Esophagus squamous epithelium (tissue), 5 donors: ENCODE results near the gene GRB7. TPM values are rescaled to one million over a fixed set of nuclear protein-coding genes. Genes with fewer than 3 reads are reported as not detected.
"Not testable (repeated sequence)": the region's sequence is repeated elsewhere in the genome, so short reads cannot be mapped to it uniquely, and the experiment has no call there.

Experiments used
- DNase-seq: peaks from one replicate; lab custom pipeline; 2025; lab: John Stamatoyannopoulos, UW
- H3K27ac ChIP-seq, 4 donors: fragments of 200-600 bp; sonication (generic); one replicate each; pipeline ENCODE4 v1.5.1; 2016 to 2019; ENCODE audit warnings: mild to moderate bottlenecking in 1 of 4
- H3K27me3 ChIP-seq, 4 donors: fragments of 200-600 bp; sonication (generic); 1 replicate in 3 of 4; 2 replicates in 1 of 4; pipeline versions ENCODE4 v1.5.1 to v1.6.0; 2017 to 2021; ENCODE audit warnings: antibody characterized with exemption in 1 of 4
- H3K36me3 ChIP-seq, 3 donors: fragments of 200-600 bp; sonication (generic); one replicate each; pipeline ENCODE4 v1.5.1; 2016 to 2019
- H3K4me1 ChIP-seq, 3 donors: fragments of 200-600 bp; sonication (generic); one replicate each; pipeline ENCODE4 v1.5.1; 2017 to 2019
- H3K4me3 ChIP-seq, 4 donors: fragments of 200-600 bp; sonication (generic); 1 replicate in 3 of 4; 2 replicates in 1 of 4; pipeline ENCODE4 v1.5.1; 2016 to 2019; ENCODE audit warnings: mild to moderate bottlenecking in 2 of 4, moderate library complexity in 1 of 4
- H3K9me3 ChIP-seq, 3 donors: fragments of 200-600 bp; sonication (generic); one replicate each; pipeline ENCODE4 v1.5.1; 2016 to 2019
- POLR2A ChIP-seq, 4 donors: fragments of 450-650 bp; IDR thresholded peaks; one replicate each; pipeline ENCODE4 v1.6.1; 2017; ENCODE audit warnings: antibody characterized with exemption in 4 of 4, mild to moderate bottlenecking in 4 of 4, moderate library complexity in 3 of 4
- WGBS, 2 donors: methylation state at CpG; one replicate each; pipeline ENCODE4 v1.1.5; 2018; 5-methylcytosine and 5-hydroxymethylcytosine counted together
- intact Hi-C: fragments of 100-400 bp; cut with DNase I; formaldehyde crosslinking; loops from one replicate; pipeline ENCODE4 v1.15.0; 2022
- total RNA-seq, 4 donors: library from RNA; depleted of rRNA; stranded (reverse); fragments of >200 nt; gene quantifications; one replicate each; pipeline ENCODE4 v1.1.0, GENCODE V29; 2016
- TF ChIP-seq, protein P1 (sequence below), 6 experiments: fragments of 450-650 bp in 4 of 6; fragments of 200-600 bp in 2 of 6; sonication (generic) in 2 of 6; IDR thresholded peaks; one replicate each; pipeline ENCODE4 v1.5.1; 2016 to 2019; ENCODE audit warnings: antibody characterized with exemption in 6 of 6, mild to moderate bottlenecking in 4 of 6, moderate library complexity in 4 of 6
- donor health status: DM: yes; HTN: yes; CAD: no.

The GRB7 gene
- total RNA-seq, 4 donors from 2014 or later: 25.1 to 62.1 (median 55.9) TPM

- TF ChIP-seq, protein P1, sequence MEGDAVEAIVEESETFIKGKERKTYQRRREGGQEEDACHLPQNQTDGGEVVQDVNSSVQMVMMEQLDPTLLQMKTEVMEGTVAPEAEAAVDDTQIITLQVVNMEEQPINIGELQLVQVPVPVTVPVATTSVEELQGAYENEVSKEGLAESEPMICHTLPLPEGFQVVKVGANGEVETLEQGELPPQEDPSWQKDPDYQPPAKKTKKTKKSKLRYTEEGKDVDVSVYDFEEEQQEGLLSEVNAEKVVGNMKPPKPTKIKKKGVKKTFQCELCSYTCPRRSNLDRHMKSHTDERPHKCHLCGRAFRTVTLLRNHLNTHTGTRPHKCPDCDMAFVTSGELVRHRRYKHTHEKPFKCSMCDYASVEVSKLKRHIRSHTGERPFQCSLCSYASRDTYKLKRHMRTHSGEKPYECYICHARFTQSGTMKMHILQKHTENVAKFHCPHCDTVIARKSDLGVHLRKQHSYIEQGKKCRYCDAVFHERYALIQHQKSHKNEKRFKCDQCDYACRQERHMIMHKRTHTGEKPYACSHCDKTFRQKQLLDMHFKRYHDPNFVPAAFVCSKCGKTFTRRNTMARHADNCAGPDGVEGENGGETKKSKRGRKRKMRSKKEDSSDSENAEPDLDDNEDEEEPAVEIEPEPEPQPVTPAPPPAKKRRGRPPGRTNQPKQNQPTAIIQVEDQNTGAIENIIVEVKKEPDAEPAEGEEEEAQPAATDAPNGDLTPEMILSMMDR (IDR thresholded peaks at IDR 0.05): no peak
- TF ChIP-seq POLR2A (IDR thresholded peaks at IDR 0.05): no peak
- H3K27me3 ChIP-seq: peaks cover 0 to 36% (median 0%) of the 10 kb centered on the region in 4 donors
- no peak for DNase-seq
- peaks cover 4 to 31% (median 5%) of the 10 kb centered on the region in 3 donors for H3K4me1 ChIP-seq
- no peak overlapping the region for H3K27ac ChIP-seq
- H3K9me3 ChIP-seq: no peaks in the 10 kb centered on the region
- intact Hi-C loops: no loop called here
- WGBS, 2 donors: 90% methylated on average over 4 of the region's 23 CpGs; no CpG with 5 or more reads in 1 of the 2 donors
- H3K4me3 ChIP-seq: no peak overlapping the region
- peaks cover 5 to 65% (median 36%) of the 10 kb centered on the region in 3 donors for H3K36me3 ChIP-seq
Observed at GRCh38 chr17:39745335-39746144, 7.8 kb downstream of the GRB7 start.

DNA sequence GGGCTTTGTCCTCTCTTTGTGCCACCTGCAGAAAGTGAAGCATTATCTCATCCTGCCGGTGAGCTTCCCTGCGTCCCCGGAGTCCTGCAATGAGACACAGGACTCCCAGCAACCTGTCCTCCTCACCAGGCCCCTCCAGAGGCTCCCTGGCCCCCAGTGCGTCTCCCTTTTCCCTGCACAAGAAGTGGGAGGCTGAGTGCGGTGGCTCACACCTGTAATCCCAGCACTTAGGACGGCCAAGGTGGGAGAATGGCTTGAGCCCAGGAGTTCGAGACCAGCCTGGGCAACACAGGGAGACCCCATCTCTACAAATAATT lies 8.4 kb downstream of the GRB7 start:
- Histone ChIP-seq H3K27ac (no peak overlapping the region), H3K9me3 (no peaks in the 10 kb centered on the region), H3K36me3 (peaks cover 5 to 65% (median 36%) of the 10 kb centered on the region in 3 donors), H3K4me3 (no peak overlapping the region), H3K27me3 (peaks cover 0 to 30% (median 0%) of the 10 kb centered on the region in 4 donors), H3K4me1 (peaks cover 4 to 27% (median 5%) of the 10 kb centered on the region in 3 donors)
- no peak for DNase-seq
- intact Hi-C loops: no loop called here
- 82 to 100% methylated on average over 2 of the region's 7 CpGs for WGBS, 2 donors
- TF ChIP-seq POLR2A (IDR thresholded peaks at IDR 0.05): no peak
- TF ChIP-seq, protein P1 (IDR thresholded peaks at IDR 0.05): no peak

- DNase-seq: no peak
- 79 to 93% methylated on average over 2 to 4 of the region's 4 CpGs for WGBS, 2 donors
- Histone ChIP-seq H3K27ac (no peak overlapping the region), H3K9me3 (no peaks in the 10 kb centered on the region), H3K36me3 (peaks cover 5 to 56% (median 29%) of the 10 kb centered on the region in 3 donors), H3K27me3 (peaks cover 0 to 15% (median 0%) of the 10 kb centered on the region in 4 donors), H3K4me1 (peaks cover 4 to 15% (median 5%) of the 10 kb centered on the region in 3 donors), H3K4me3 (no peak overlapping the region)
- intact Hi-C loops: no loop called here
- TF ChIP-seq, protein P1 (IDR thresholded peaks at IDR 0.05): no peak
- TF ChIP-seq POLR2A (IDR thresholded peaks at IDR 0.05): no peak
Observed at GRCh38 chr17:39747745-39748144, 10.0 kb downstream of the GRB7 start.

- DNase-seq, H3K4me3 ChIP-seq, H3K27ac ChIP-seq, H3K27me3 ChIP-seq, intact Hi-C loops, H3K9me3 ChIP-seq: not testable (repeated sequence)
- Histone ChIP-seq H3K36me3 (peaks cover 5 to 48% (median 24%) of the 10 kb centered on the region in 3 donors), H3K4me1 (peaks cover 9 to 22% (median 13%) of the 10 kb centered on the region in 3 donors)
- WGBS, 2 donors: 86 to 87% methylated on average over 8 of the region's 8 CpGs
Observed at GRCh38 chr17:39748444-39749034, 10.8 kb downstream of the GRB7 start.

DNA sequence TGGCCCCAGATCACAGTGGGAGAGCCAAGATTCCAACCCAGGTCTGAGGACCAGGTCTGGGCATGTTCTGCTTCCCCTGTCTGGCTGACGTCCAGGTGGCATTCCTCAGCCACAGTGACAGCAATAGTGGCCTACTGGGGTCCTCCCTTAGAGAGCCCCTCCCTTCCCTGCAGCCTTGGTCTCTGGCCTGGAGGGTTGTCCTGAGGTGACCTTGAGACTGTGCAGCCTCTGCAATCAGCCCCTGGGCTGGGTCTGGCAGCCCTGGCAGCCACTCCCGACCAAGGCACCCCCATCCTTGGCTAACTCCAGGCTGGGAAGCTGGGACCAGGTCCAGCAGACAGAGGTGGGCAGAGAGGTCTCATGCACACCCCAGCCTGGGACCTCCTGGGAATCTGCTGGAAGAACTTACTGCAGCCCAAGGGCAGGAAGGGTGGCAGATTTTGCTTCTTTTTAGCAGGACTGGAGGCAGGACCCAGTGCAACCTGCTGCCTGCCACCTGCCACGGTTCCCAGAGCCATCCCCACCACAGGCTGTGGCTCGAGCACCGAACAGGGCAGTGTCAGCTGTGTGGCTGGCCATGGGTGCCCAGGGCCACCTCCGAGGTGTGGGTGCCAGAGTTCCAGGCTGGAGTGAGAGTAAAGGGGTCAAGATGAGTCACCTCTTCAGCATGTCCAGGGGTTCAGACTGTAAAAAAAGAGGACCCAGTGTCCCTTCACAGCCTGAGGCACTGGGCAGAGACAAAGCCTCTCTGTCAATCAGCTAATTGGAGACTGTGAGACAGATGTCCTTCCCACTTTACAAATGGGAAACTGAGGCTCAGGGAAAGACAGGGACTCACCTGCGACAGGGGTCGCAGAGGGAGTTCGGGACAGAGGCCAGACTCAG lies 12.6 kb downstream of the GRB7 start:
- peak overlapping the region in 2 of 4 donors; percentile 24 to 46 for H3K27ac ChIP-seq
- no peaks in the 10 kb centered on the region for H3K27me3 ChIP-seq
- peaks cover 20 to 37% (median 22%) of the 10 kb centered on the region in 3 donors for H3K4me1 ChIP-seq
- H3K36me3 ChIP-seq: peaks cover 0 to 30% (median 15%) of the 10 kb centered on the region in 3 donors
- intact Hi-C loops: no loop called here
- no peaks in the 10 kb centered on the region for H3K9me3 ChIP-seq
- no peak overlapping the region for H3K4me3 ChIP-seq
- WGBS, 2 donors: 50% methylated on average over 2 of the region's 9 CpGs; no CpG with 5 or more reads in 1 of the 2 donors
- DNase-seq: no peak
- TF ChIP-seq POLR2A (IDR thresholded peaks at IDR 0.05): no peak
- TF ChIP-seq, protein P1 (IDR thresholded peaks at IDR 0.05): no peak
